Liver (tissue), 9 donors: ENCODE data around the gene SIRT6. TPM values are rescaled to one million over a fixed set of nuclear protein-coding genes. Genes with fewer than 3 reads are reported as not detected.

Experiments
- DNase-seq: peaks from one replicate; pipeline ENCODE4 v3.0.0-alpha.2; 2017; ENCODE audit warnings: low spot score
- H3K27ac ChIP-seq, 2 donors: one replicate each; pipeline ENCODE4 v1.7.0; 2013; ENCODE audit warnings: inconsistent platforms in 2 of 2, low read length in 2 of 2, control low read depth in 1 of 2, low read depth in 1 of 2, mild to moderate bottlenecking in 1 of 2
- H3K27me3 ChIP-seq, 4 donors: one replicate each; pipeline versions ENCODE4 v1.6.1 to v1.7.0; 2013; ENCODE audit warnings: low read length in 3 of 4, inconsistent platforms in 1 of 4, mild to moderate bottlenecking in 1 of 4, moderate library complexity in 1 of 4; ENCODE audit not compliant: control insufficient read depth in 4 of 4, insufficient read depth in 4 of 4
- H3K36me3 ChIP-seq, 4 donors: one replicate each; pipeline versions ENCODE4 v1.6.1 to v1.7.0; 2013; ENCODE audit warnings: low read length in 3 of 4, mild to moderate bottlenecking in 3 of 4, low read depth in 1 of 4, moderate library complexity in 1 of 4; ENCODE audit not compliant: control insufficient read depth in 4 of 4, insufficient read depth in 3 of 4
- H3K4me1 ChIP-seq, 4 donors: one replicate each; pipeline versions ENCODE4 v1.6.1 to v1.7.0; 2013; ENCODE audit warnings: low read length in 3 of 4, mild to moderate bottlenecking in 3 of 4, moderate library complexity in 1 of 4; ENCODE audit not compliant: control insufficient read depth in 4 of 4, insufficient read depth in 4 of 4
- H3K4me3 ChIP-seq, 3 donors: one replicate each; pipeline versions ENCODE4 v1.6.1 to v1.7.0; 2013; ENCODE audit warnings: low read length in 3 of 3, control low read depth in 1 of 3, low read depth in 1 of 3, mild to moderate bottlenecking in 1 of 3
- H3K9ac ChIP-seq, 2 donors: one replicate each; pipeline ENCODE4 v1.7.0; 2013; ENCODE audit warnings: low read length in 2 of 2, mild to moderate bottlenecking in 2 of 2, moderate library complexity in 2 of 2, control low read depth in 1 of 2, low read depth in 1 of 2
- H3K9me3 ChIP-seq, 4 donors: one replicate each; pipeline versions ENCODE4 v1.6.1 to v1.7.0; 2013; ENCODE audit warnings: low read length in 3 of 4; ENCODE audit not compliant: control insufficient read depth in 4 of 4
- EGR1 ChIP-seq, 2 donors: IDR thresholded peaks; 2 replicates each; pipeline ENCODE4 v1.6.1; 2016 to 2018; ENCODE audit warnings: antibody characterized with exemption in 2 of 2, low read depth in 2 of 2
- FOXA1 ChIP-seq: IDR thresholded peaks from 2 replicates; pipeline ENCODE4 v1.6.1; 2016; ENCODE audit warnings: antibody characterized with exemption
- FOXA2 ChIP-seq: IDR thresholded peaks from 2 replicates; pipeline ENCODE4 v1.6.1; 2016; ENCODE audit warnings: antibody characterized with exemption
- GABPA ChIP-seq, 2 donors: IDR thresholded peaks in 1 of 2; conservative IDR thresholded peaks in 1 of 2; 2 replicates each; pipeline ENCODE4 v1.6.1; 2016; ENCODE audit warnings: antibody characterized with exemption in 2 of 2, mild to moderate bottlenecking in 1 of 2, moderate library complexity in 1 of 2
- HNF4A ChIP-seq, 2 donors: conservative IDR thresholded peaks; 2 replicates each; pipeline ENCODE4 v1.6.1; 2016; ENCODE audit warnings: antibody characterized with exemption in 2 of 2, mild to moderate bottlenecking in 2 of 2
- NR2F2 ChIP-seq: IDR thresholded peaks from 2 replicates; pipeline ENCODE4 v1.6.1; 2016; ENCODE audit warnings: antibody characterized with exemption
- RAD21 ChIP-seq, 2 donors: IDR thresholded peaks; 2 replicates each; pipeline ENCODE4 v1.6.1; 2016; ENCODE audit warnings: antibody characterized with exemption in 2 of 2, mild to moderate bottlenecking in 2 of 2
- RXRA ChIP-seq, 2 donors: IDR thresholded peaks; 2 replicates each; pipeline ENCODE4 v1.6.1; 2017 to 2018; ENCODE audit warnings: antibody characterized with exemption in 2 of 2, mild to moderate bottlenecking in 1 of 2
- SP1 ChIP-seq: IDR thresholded peaks from 2 replicates; pipeline ENCODE4 v1.6.1; 2018; ENCODE audit warnings: antibody characterized with exemption, mild to moderate bottlenecking
- TAF1 ChIP-seq: conservative IDR thresholded peaks from 2 replicates; pipeline ENCODE4 v1.6.1; 2016; ENCODE audit warnings: antibody characterized with exemption, mild to moderate bottlenecking
- YY1 ChIP-seq: IDR thresholded peaks from 2 replicates; pipeline ENCODE4 v1.6.1; 2016; ENCODE audit warnings: antibody characterized with exemption, mild to moderate bottlenecking
- WGBS: extraction: QIAGEN DNeasy Blood & Tissue Kit; methylation state at CpG from one replicate; pipeline ENCODE4 v1.1.7; 2013; 5-methylcytosine and 5-hydroxymethylcytosine counted together
- polyA plus RNA-seq, 2 donors: library from polyadenylated mRNA; stranded (reverse) in 1 of 2; unstranded in 1 of 2; fragments of 200-250 nt in 1 of 2; fragments of >200 nt in 1 of 2; fragmentation: Nextera tagmentation in 1 of 2; extraction: Ambion mirVana in 1 of 2; gene quantifications; one replicate each; pipeline versions ENCODE4 v1.2.1 to v1.2.3, GENCODE V29; 2013 to 2015
- total RNA-seq, 2 donors: library from RNA; depleted of rRNA; stranded (reverse); fragments of >200 nt; gene quantifications; one replicate each; pipeline ENCODE4 v1.2.3, GENCODE V29; 2014
- TF ChIP-seq, protein P1 (sequence below): IDR thresholded peaks from 2 replicates; pipeline ENCODE4 v1.6.1; 2016; ENCODE audit warnings: antibody characterized with exemption
- TF ChIP-seq, protein P2 (sequence below): fragments of 150-350 bp; IDR thresholded peaks from 2 replicates; pipeline ENCODE4 v1.5.1; 2017; ENCODE audit warnings: improper control_type of control experiment, low read depth, low read length; ENCODE audit not compliant: missing input control
- TF ChIP-seq, protein P3 (sequence below): IDR thresholded peaks from 2 replicates; pipeline ENCODE4 v1.6.1; 2016; ENCODE audit warnings: antibody characterized with exemption
- TF ChIP-seq, protein P4 (sequence below): IDR thresholded peaks from 2 replicates; pipeline ENCODE4 v1.6.1; 2016; ENCODE audit warnings: antibody characterized with exemption
- TF ChIP-seq, protein P5 (sequence below): IDR thresholded peaks from 2 replicates; pipeline ENCODE4 v1.6.1; 2016; ENCODE audit warnings: antibody characterized with exemption, mild to moderate bottlenecking
- donor health status: healthy.
- donor health status: healthy.
- donor health status: healthy.
- donor health status: healthy.
- donor health status: healthy.

SIRT6 gene
- total and polyA plus RNA-seq, 4 donors: 7.7 to 12.7 (median 9.8) TPM

DNA sequence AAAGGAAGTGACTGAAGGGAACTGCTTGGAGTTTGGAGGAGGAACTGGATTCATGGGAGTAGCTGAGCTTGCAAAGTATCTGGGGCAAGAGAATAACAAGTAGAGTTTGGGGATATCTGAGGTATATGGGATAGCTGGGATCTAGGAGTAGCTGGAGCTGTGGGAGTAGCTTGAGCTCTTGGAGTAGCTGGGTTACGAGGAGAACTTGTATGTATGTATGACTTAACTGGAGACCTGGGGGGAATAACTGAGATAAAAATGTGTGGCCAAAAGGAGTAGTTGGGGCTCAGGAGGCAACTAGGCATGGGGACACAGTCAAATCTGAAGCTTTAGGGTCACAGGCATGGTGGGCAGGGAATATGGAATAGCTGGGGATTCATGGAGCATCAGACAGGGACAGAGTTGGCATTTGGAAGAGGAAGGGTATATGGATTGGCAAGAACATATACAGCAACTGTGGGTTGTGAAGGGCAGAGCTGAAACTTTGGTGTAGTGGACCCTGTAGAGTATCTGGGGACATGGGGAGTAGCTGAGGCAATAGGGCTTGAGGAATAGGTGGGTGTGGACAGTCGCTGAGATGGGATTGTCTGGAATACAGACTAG lies 18.7 kb upstream of the SIRT6 start (continued):
- TF ChIP-seq, protein P1, sequence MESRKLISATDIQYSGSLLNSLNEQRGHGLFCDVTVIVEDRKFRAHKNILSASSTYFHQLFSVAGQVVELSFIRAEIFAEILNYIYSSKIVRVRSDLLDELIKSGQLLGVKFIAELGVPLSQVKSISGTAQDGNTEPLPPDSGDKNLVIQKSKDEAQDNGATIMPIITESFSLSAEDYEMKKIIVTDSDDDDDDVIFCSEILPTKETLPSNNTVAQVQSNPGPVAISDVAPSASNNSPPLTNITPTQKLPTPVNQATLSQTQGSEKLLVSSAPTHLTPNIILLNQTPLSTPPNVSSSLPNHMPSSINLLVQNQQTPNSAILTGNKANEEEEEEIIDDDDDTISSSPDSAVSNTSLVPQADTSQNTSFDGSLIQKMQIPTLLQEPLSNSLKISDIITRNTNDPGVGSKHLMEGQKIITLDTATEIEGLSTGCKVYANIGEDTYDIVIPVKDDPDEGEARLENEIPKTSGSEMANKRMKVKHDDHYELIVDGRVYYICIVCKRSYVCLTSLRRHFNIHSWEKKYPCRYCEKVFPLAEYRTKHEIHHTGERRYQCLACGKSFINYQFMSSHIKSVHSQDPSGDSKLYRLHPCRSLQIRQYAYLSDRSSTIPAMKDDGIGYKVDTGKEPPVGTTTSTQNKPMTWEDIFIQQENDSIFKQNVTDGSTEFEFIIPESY: no peak
- TF ChIP-seq, protein P2, sequence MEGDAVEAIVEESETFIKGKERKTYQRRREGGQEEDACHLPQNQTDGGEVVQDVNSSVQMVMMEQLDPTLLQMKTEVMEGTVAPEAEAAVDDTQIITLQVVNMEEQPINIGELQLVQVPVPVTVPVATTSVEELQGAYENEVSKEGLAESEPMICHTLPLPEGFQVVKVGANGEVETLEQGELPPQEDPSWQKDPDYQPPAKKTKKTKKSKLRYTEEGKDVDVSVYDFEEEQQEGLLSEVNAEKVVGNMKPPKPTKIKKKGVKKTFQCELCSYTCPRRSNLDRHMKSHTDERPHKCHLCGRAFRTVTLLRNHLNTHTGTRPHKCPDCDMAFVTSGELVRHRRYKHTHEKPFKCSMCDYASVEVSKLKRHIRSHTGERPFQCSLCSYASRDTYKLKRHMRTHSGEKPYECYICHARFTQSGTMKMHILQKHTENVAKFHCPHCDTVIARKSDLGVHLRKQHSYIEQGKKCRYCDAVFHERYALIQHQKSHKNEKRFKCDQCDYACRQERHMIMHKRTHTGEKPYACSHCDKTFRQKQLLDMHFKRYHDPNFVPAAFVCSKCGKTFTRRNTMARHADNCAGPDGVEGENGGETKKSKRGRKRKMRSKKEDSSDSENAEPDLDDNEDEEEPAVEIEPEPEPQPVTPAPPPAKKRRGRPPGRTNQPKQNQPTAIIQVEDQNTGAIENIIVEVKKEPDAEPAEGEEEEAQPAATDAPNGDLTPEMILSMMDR: no peak
- TF ChIP-seq GABPA (IDR thresholded peaks at IDR 0.05 in 1 of 2, conservative IDR thresholded peaks at IDR 0.05 in 1 of 2): no peak

DNA sequence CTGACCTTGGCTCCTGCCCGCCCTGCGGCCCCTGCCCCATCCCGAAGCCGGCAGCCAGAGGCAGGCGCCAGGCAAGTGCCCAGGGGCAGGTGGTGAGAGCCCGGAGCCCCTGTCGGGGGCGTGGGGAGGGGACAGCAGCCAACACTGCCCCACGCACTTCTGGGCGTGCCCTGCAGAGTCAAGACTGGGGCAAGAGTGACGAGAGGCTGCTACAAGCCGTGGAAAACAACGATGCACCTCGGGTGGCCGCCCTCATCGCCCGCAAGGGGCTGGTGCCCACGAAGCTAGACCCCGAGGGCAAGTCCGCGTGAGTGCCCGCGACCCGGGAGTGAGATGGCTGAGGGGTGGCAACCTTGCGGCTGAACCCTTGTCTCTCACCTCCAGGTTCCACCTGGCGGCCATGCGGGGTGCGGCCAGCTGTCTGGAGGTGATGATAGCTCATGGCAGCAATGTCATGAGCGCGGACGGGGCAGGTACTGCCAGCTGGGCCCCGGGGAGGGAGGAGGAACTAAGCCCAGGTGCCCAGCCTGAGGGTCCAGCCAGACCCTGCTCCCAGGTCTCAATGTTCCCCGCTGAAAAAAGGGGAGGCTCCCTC lies 17.4 kb upstream of the SIRT6 start:
- no peak overlapping the region for H3K27ac ChIP-seq
- DNase-seq: no peak
- TF ChIP-seq, protein P2: no peak
- TF ChIP-seq, protein P3, sequence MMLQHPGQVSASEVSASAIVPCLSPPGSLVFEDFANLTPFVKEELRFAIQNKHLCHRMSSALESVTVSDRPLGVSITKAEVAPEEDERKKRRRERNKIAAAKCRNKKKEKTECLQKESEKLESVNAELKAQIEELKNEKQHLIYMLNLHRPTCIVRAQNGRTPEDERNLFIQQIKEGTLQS: no peak
- no peak for TF ChIP-seq NR2F2
- TF ChIP-seq, protein P4, sequence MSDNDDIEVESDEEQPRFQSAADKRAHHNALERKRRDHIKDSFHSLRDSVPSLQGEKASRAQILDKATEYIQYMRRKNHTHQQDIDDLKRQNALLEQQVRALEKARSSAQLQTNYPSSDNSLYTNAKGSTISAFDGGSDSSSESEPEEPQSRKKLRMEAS: no peak
- no peak for TF ChIP-seq SP1
- TF ChIP-seq FOXA1: no peak
- TF ChIP-seq, protein P5, sequence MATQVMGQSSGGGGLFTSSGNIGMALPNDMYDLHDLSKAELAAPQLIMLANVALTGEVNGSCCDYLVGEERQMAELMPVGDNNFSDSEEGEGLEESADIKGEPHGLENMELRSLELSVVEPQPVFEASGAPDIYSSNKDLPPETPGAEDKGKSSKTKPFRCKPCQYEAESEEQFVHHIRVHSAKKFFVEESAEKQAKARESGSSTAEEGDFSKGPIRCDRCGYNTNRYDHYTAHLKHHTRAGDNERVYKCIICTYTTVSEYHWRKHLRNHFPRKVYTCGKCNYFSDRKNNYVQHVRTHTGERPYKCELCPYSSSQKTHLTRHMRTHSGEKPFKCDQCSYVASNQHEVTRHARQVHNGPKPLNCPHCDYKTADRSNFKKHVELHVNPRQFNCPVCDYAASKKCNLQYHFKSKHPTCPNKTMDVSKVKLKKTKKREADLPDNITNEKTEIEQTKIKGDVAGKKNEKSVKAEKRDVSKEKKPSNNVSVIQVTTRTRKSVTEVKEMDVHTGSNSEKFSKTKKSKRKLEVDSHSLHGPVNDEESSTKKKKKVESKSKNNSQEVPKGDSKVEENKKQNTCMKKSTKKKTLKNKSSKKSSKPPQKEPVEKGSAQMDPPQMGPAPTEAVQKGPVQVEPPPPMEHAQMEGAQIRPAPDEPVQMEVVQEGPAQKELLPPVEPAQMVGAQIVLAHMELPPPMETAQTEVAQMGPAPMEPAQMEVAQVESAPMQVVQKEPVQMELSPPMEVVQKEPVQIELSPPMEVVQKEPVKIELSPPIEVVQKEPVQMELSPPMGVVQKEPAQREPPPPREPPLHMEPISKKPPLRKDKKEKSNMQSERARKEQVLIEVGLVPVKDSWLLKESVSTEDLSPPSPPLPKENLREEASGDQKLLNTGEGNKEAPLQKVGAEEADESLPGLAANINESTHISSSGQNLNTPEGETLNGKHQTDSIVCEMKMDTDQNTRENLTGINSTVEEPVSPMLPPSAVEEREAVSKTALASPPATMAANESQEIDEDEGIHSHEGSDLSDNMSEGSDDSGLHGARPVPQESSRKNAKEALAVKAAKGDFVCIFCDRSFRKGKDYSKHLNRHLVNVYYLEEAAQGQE: no peak
- no peak for TF ChIP-seq FOXA2
- no peak for TF ChIP-seq EGR1 (IDR thresholded peaks at IDR 0.05; ENCODE audit: low read depth in 2 of 2)
- no peak for TF ChIP-seq GABPA (IDR thresholded peaks at IDR 0.05 in 1 of 2, conservative IDR thresholded peaks at IDR 0.05 in 1 of 2)
- no peak for TF ChIP-seq HNF4A (conservative IDR thresholded peaks at IDR 0.05)
- TF ChIP-seq YY1: no peak
- no peak for TF ChIP-seq RXRA (IDR thresholded peaks at IDR 0.05)
- TF ChIP-seq TAF1: no peak
- no peak for TF ChIP-seq RAD21 (IDR thresholded peaks at IDR 0.05)
- TF ChIP-seq, protein P1: no peak
- H3K9me3 ChIP-seq: no peaks in the 10 kb centered on the region
- H3K4me3 ChIP-seq: no peak overlapping the region
- 81% methylated on average over 33 of the region's 33 CpGs for WGBS
- H3K27me3 ChIP-seq: no peaks in the 10 kb centered on the region
- peaks cover 0 to 1% (median 0%) of the 10 kb centered on the region in 4 donors for H3K4me1 ChIP-seq
- no peak overlapping the region for H3K9ac ChIP-seq
- H3K36me3 ChIP-seq: no peaks in the 10 kb centered on the region
